Raji (cell line): ENCODE measurements around the gene MAN1C1.

ENCODE experiments used
- POLR2A ChIP-seq: IDR thresholded peaks from 2 replicates; pipeline ENCODE4 v1.6.1; 2011; ENCODE audit warnings: low read depth, low read length, control low read depth; ENCODE audit not compliant: insufficient read depth

Gene MAN1C1

GRCh38 chr1:25576459-25577133, 40.0 kb upstream of the MAN1C1 start:
- no peak for TF ChIP-seq POLR2A

GRCh38 chr1:25577134-25577920, 39.3 kb upstream of the MAN1C1 start:
- no peak for TF ChIP-seq POLR2A

DNA sequence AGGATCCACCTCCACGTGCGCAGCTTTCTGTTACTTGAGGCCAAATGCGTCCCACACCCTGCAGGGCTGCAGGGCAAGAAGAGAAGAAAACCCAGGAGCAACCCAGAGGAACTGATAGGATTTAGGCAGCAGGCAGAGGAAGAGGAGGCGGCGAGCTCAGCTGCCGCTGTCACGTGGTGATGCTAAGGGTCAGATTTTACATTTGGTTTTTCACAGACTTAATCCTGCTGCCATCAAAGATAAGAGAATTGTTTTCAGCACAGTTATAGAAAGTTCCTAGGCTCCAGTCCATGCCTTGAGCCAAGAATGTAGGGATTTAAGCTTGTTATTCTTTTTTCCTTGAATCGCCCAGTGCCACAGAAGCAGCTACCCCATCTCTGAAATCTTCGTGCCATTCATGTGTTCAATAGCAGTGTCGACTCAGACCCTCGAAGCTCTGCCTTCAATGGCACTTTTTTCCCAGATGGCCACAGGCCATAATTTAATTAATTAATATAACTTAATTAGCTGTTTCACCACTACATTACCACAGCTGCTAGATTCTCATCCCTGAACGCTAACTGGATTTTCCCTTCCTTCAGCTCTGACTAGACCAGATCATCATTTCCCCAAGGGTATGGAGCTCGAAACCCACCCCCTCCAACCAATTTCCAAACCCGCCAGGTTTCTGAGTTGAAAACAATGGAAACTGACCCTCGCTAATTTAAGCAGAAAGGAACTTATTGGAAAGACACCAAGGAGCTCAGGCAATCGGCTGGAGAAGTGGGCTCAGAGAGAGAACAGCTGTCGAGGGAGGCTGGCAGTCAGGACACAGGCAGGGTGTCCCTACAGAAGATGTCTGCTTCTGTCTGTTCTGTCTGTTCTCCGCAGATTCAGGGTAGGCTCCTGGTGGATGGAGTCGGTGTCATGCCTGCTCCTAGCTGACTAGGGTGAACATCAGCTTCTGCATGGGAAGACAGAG, 37.0 kb upstream of the MAN1C1 start:
- TF ChIP-seq POLR2A, result no peak

GRCh38 chr1:25580927-25581326, 35.7 kb upstream of the MAN1C1 start:
- TF ChIP-seq POLR2A, result no peak

DNA sequence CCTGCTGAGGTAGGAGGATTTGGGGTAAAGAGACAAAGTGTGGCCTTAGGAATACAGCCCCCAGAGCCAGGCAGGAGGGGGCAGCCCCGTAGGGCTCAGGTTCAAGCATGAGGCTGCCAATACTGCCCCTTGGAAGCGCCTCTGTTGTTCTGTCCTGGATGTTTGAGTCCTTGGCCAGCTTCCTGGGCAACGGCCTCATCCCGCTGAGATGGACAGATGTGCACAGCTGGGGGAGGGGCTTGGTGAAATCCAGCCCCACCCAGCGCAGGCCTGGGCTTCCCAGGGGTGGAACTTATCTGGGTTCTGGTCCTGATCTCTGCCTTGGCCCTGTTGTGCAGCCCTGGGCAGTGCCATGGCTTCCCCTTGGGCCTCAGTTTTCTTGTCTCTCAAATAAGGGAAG, 34.8 kb upstream of the MAN1C1 start:
- no peak for TF ChIP-seq POLR2A

- no peak for TF ChIP-seq POLR2A
Observed at GRCh38 chr1:25583519-25584370, 32.8 kb upstream of the MAN1C1 start.

- TF ChIP-seq POLR2A, result no peak
Observed at GRCh38 chr1:25586181-25586588, 30.4 kb upstream of the MAN1C1 start.

DNA sequence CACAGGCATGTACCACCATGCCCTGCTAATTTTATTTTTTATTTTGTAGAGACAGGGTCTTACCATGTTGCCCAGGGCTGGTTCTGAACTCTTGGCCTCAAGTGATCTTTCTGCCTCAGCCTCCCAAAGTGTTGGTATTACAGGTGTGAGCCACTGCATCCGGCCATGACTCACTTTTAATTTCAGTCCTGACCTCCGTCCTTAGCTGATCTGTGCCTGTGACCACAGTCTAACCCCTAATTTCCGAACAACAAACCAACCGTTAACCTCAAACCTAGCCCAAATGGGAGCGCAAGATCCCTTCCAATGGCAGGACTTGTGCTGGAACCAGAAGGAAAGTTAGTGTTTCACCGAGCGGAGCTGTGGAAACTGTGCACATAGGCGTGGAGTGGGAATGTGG, 29.3 kb upstream of the MAN1C1 start:
- no peak for TF ChIP-seq POLR2A

DNA sequence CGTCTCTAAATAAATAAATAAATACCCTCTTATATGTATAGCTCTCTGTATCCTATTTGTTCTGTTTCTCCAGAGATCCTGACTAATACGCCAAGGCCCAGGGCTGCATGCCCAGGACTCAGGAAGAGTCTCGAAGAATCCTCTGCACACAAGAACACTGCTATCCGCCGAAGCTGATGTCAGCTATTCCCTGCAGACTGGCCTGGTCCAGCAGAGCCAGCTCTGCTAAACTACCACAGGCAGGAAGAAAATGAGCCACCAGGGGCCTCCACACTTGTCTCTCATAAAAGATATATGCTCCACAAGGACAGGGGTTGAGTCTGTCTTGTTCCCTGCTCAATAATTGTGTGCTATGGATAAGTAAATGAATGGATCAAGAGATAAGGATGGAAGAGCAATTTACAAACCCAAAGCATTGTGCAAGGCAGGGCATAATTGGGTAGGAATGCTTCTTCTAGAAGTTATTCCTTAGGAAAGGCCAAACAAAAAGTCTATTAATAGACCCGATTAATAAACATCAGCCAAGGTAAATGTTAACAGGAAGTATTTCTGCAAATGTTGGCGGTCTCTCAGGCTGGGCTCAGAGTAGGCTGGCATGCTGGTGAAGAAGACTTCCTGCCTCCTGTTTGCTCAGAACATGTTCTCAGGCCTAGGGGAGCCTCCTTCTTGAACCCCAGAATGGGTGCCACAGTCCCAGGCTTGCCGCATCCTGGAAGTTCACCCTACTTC, 26.3 kb upstream of the MAN1C1 start:
- no peak for TF ChIP-seq POLR2A

GRCh38 chr1:25593861-25594260, 22.7 kb upstream of the MAN1C1 start:
- TF ChIP-seq POLR2A, result no peak

- TF ChIP-seq POLR2A, result no peak
Observed at GRCh38 chr1:25594971-25595370, 21.6 kb upstream of the MAN1C1 start.

DNA sequence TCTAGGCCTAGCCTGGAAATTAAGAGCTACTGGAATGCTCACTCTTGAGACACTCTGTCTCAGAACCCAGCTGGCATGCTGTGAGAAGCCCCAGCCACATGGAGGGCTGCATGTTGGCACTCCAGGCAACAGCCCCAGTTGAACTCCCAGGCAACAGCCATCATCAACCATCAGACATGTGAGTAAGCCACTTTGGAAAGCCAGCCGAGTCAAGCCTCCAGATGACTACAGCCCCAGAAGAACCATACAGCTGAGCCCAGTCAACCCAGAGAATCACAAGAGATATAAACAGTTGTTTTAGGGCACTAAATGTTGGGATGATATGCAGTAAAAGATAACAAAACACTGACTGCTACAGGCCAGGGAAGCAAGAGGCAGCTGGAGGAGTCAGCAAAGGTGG, 17.7 kb upstream of the MAN1C1 start:
- no peak for TF ChIP-seq POLR2A

GRCh38 chr1:25599969-25600610, 16.5 kb upstream of the MAN1C1 start:
- TF ChIP-seq POLR2A, result no peak

DNA sequence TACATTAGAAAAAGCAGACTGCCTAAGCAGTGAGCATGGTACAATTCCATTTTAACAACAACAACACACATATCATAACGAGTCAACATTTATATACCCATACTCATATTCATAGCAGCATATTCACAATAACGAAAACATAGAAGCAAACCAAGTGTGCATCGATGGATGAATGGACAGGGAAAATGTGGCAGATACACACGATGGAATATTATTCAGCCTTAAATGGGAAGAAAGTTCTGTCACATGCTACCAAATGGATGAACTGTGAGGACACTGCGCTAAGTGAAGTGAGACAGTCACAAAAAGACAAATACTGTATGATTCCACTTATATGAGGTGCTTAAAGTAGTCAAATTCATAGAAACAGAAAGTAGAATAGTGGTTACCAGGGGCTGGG, 9.5 kb upstream of the MAN1C1 start:
- TF ChIP-seq POLR2A, result no peak
